K562 (cell line): ENCODE measurements around the gene MYL6B. TPM values are rescaled to one million over a fixed set of nuclear protein-coding genes. Genes with fewer than 3 reads are reported as not detected.

Experiments
- ATAC-seq: fragments of 200-7000 bp; cut with Tn5 transposase; 3 replicates; pipeline ENCODE4 v1.9.1; 2020; ENCODE audit warnings: moderate library complexity
- BruUV-seq: library from RNA; stranded (reverse); fragments of 400-500 nt; replicated peaks from 2 replicates; lab custom pipeline; 2021; lab: Mats Ljungman, UMichigan
- CTCF ChIA-PET: fragments of 300-600 bp; formaldehyde crosslinking; extraction: SDS; loops from one replicate; lab custom pipeline; 2021; ENCODE audit warnings: low intra/inter-chr PET ratio; lab: Yijun Ruan, JAX
- POLR2A ChIA-PET: fragments of 300-600, 350-650 bp; sonication (Branson Sonifier 250); formaldehyde crosslinking; extraction: SDS; loops from one replicate; lab custom pipeline; 2021; ENCODE audit warnings: antibody characterized with exemption, inconsistent platforms; lab: Yijun Ruan, JAX
- DNase-seq, 4 experiments: peaks; one replicate each; pipeline versions ENCODE4 v3.0.0 to v3.0.0-alpha.2; 2011 to 2018; ENCODE audit warnings: low spot score in 3 of 4, mixed read lengths in 3 of 4; ENCODE audit errors: extremely low read depth in 1 of 4
- FAIRE-seq: peaks from 2 replicates; lab custom pipeline; 2011; peaks lifted over from hg19 to GRCh38; lab: Jason Lieb, UNC
- H2AFZ ChIP-seq: 2 replicates; pipeline ENCODE4 v1.6.0; 2011; ENCODE audit warnings: low read depth, low read length, control low read depth, inconsistent platforms
- H3K27ac ChIP-seq: fragments of 200-600 bp; 3 replicates; pipeline ENCODE4 v1.8.0; 2011; ENCODE audit warnings: low read depth, mild to moderate bottlenecking, control low read depth, inconsistent platforms, low read length, moderate library complexity, mixed read lengths; ENCODE audit errors: extremely low read depth
- H3K27me3 ChIP-seq, 2 experiments: fragments of 300-600 bp in 1 of 2; 2 replicates in 1 of 2; 3 replicates in 1 of 2; pipeline versions ENCODE4 v1.6.0 to v1.8.0; 2011; ENCODE audit warnings: inconsistent platforms in 2 of 2, low read length in 2 of 2, mild to moderate bottlenecking in 1 of 2, mixed read lengths in 1 of 2, moderate library complexity in 1 of 2; ENCODE audit not compliant: control insufficient read depth in 2 of 2, insufficient read depth in 2 of 2
- H3K36me3 ChIP-seq: fragments of 300-600 bp; 3 replicates; pipeline ENCODE4 v1.8.0; 2011; ENCODE audit warnings: mild to moderate bottlenecking, low read length, inconsistent platforms; ENCODE audit not compliant: control insufficient read depth, insufficient read depth
- H3K4me1 ChIP-seq, 2 experiments: fragments of 200-600 bp in 1 of 2; replicated peaks in 1 of 2; 2 replicates in 1 of 2; 3 replicates in 1 of 2; pipeline versions ENCODE4 v1.5.1 to v1.8.0; 2011; ENCODE audit warnings: inconsistent platforms in 2 of 2, low read length in 2 of 2, mild to moderate bottlenecking in 1 of 2, mixed read lengths in 1 of 2, moderate library complexity in 1 of 2; ENCODE audit not compliant: control insufficient read depth in 2 of 2, insufficient read depth in 2 of 2
- H3K4me2 ChIP-seq: 2 replicates; pipeline ENCODE4 v1.6.1; 2011; ENCODE audit warnings: low read length, control low read depth, inconsistent platforms, mixed read lengths; ENCODE audit not compliant: insufficient read depth
- H3K4me3 ChIP-seq: fragments of 200-600 bp; sonication (generic), shearing (Covaris generic); 2 replicates; pipeline ENCODE4 v1.5.1; 2016; ENCODE audit warnings: control low read depth, inconsistent platforms
- H3K79me2 ChIP-seq: fragments of 200-600 bp; 3 replicates; pipeline ENCODE4 v1.8.0; 2011; ENCODE audit warnings: low read length, inconsistent platforms; ENCODE audit not compliant: control insufficient read depth, insufficient read depth
- H3K9ac ChIP-seq, 2 experiments: 2 replicates each; pipeline versions ENCODE4 v1.6.0 to v1.6.1; 2011; ENCODE audit warnings: low read depth in 2 of 2, low read length in 2 of 2, control low read depth in 1 of 2, inconsistent platforms in 1 of 2, mild to moderate bottlenecking in 1 of 2, mixed read lengths in 1 of 2; ENCODE audit not compliant: insufficient read depth in 1 of 2
- H3K9me1 ChIP-seq: one replicate; pipeline ENCODE4 v1.6.0; 2011; ENCODE audit warnings: inconsistent platforms, mild to moderate bottlenecking, low read length, moderate library complexity; ENCODE audit not compliant: control insufficient read depth, insufficient read depth
- H3K9me3 ChIP-seq: replicated peaks from 2 replicates; pipeline ENCODE4 v1.5.1; 2011; ENCODE audit warnings: low read depth, low read length, inconsistent platforms; ENCODE audit not compliant: control insufficient read depth, insufficient read depth
- H4K20me1 ChIP-seq: replicated peaks from 2 replicates; pipeline ENCODE4 v1.6.1; 2011; ENCODE audit warnings: low read length, inconsistent platforms, mixed read lengths; ENCODE audit not compliant: control insufficient read depth, insufficient read depth
- ARID1B ChIP-seq: fragments of 450-650 bp; IDR thresholded peaks from 2 replicates; pipeline ENCODE4 v1.6.1; 2016; ENCODE audit warnings: antibody characterized with exemption, mild to moderate bottlenecking, inconsistent platforms
- CLOCK ChIP-seq: fragments of 250-450 bp; sonication (Bioruptor Pico); IDR thresholded peaks from 2 replicates; pipeline ENCODE4 v1.4.0; 2020; ENCODE audit warnings: mild to moderate bottlenecking, moderate library complexity, borderline replicate concordance
- FOSL1 ChIP-seq: fragments of 200-800 bp; sonication (Bioruptor generic); conservative IDR thresholded peaks from 2 replicates; pipeline ENCODE4 v1.6.1; 2016; ENCODE audit warnings: missing genetic modification characterization, missing compliant biosample characterization
- HLTF ChIP-seq: fragments of 450-650 bp; IDR thresholded peaks from 2 replicates; pipeline ENCODE4 v1.6.1; 2016
- NFIX ChIP-seq: fragments of 250-450 bp; sonication (Bioruptor Pico); IDR thresholded peaks from 2 replicates; pipeline ENCODE4 v1.4.0; 2020; ENCODE audit warnings: low read depth, mild to moderate bottlenecking, moderate library complexity
- PRPF4 ChIP-seq: fragments of 200-400 bp; formaldehyde crosslinking; IDR thresholded peaks from one replicate; pipeline ENCODE4 v1.6.1; 2017; ENCODE audit warnings: low read length, low read depth, mild to moderate bottlenecking; ENCODE audit not compliant: insufficient read depth, poor library complexity, severe bottlenecking
- RBM14 ChIP-seq: fragments of 200-400 bp; formaldehyde crosslinking; IDR thresholded peaks from 2 replicates; pipeline ENCODE4 v1.6.1; 2018; ENCODE audit warnings: low read depth, mild to moderate bottlenecking, low read length, moderate library complexity, borderline replicate concordance; ENCODE audit not compliant: insufficient read depth
- SMAD1 ChIP-seq: fragments of 150-350 bp; IDR thresholded peaks from 2 replicates; pipeline ENCODE4 v1.6.1; 2014; ENCODE audit warnings: low read length, low read depth; ENCODE audit not compliant: partially characterized antibody
- TRIM24 ChIP-seq, 2 experiments: fragments of 450-650 bp; IDR thresholded peaks; 2 replicates each; pipeline ENCODE4 v1.6.1; 2016
- ZNF507 ChIP-seq: conservative IDR thresholded peaks from 2 replicates; pipeline ENCODE4 v1.6.1; 2017; ENCODE audit warnings: missing genetic modification characterization, missing compliant biosample characterization
- WGBS: fragments of 100-300 bp; shearing (Covaris generic); methylation state at CpG from one replicate; pipeline ENCODE4 v1.1.6; 2016; ENCODE audit warnings: low coverage, mixed read lengths; ENCODE audit not compliant: insufficient coverage; ENCODE audit errors: missing lambda C conversion rate; 5-methylcytosine and 5-hydroxymethylcytosine counted together
- in situ Hi-C: fragments of 300-500 bp; cut with MboI; formaldehyde crosslinking; loops from 4 replicates; pipeline ENCODE4 v1.15.0; 2018; ENCODE audit warnings: inconsistent platforms, mixed read lengths
- intact Hi-C: fragments of 100-400 bp; cut with micrococcal nuclease; formaldehyde crosslinking; loops from 2 replicates; pipeline ENCODE4 v1.14.2; 2022
- polyA plus RNA-seq, 8 experiments: library from polyadenylated mRNA; depleted of rRNA in 4 of 8; stranded (reverse) in 5 of 8; unstranded in 3 of 8; fragments of >200 nt; fragmentation: Nextera tagmentation in 2 of 8; fragmentation: Illumina TruSeq in 1 of 8; extraction: Ambion mirVana in 2 of 8; extraction: Trizol in 1 of 8; gene quantifications; 2 replicates each; pipeline versions ENCODE4 v1.2.1 to v1.2.3, GENCODE V29; 2011 to 2014; ENCODE audit warnings: inconsistent platforms in 1 of 8, missing spikeins in 1 of 8
- total RNA-seq, 7 experiments: library from RNA; depleted of rRNA in 6 of 7; stranded (reverse); fragments of >200 nt in 6 of 7; fragmentation: Illumina TruSeq in 2 of 7; extraction: Trizol in 2 of 7; gene quantifications; 2 replicates each; pipeline versions ENCODE4 v1.2.1 to v1.2.3, GENCODE V29; 2011 to 2021; ENCODE audit warnings: low replicate concordance in 1 of 7
- TF ChIP-seq, protein P1 (sequence below): fragments of 450-650 bp; formaldehyde crosslinking; conservative IDR thresholded peaks from 2 replicates; pipeline ENCODE4 v1.4.0; 2022; ENCODE audit warnings: mild to moderate bottlenecking, missing genetic modification characterization
- TF ChIP-seq, protein P2 (sequence below): sonication (generic); formaldehyde crosslinking; IDR thresholded peaks from 2 replicates; pipeline ENCODE4 v1.8.1; 2023; ENCODE audit warnings: missing genetic modification reagents, mild to moderate bottlenecking, borderline replicate concordance

The MYL6B gene
- total and polyA plus RNA-seq, 9 of the 15 experiments (the other 6 are each of a cell fraction or from before 2014, with no cell fraction given), result 42.8 to 77.3 (median 68.6) TPM

GRCh38 chr12:56150563-56150962, 1.8 kb upstream of the MYL6B start:
- 61% methylated on average over 3 of the region's 3 CpGs for WGBS
- Histone ChIP-seq H2AFZ (no peak overlapping the region), H3K9me1 (no peaks in the 10 kb centered on the region), H3K9me3 (no peaks in the 10 kb centered on the region), H3K27ac (no peak overlapping the region), H4K20me1 (0 out of 2 replicates have a peak, but pooled peaks cover 3% of the 10 kb centered on the region), H3K4me3 (no peak overlapping the region), H3K27me3 (no peaks in the 10 kb centered on the region), H3K4me2 (no peak overlapping the region), H3K36me3 (peaks cover 18% of the 10 kb centered on the region; the same call in 2 of the 3 replicates), H3K79me2 (peaks cover 24% of the 10 kb centered on the region), H3K9ac (no peak overlapping the region), H3K4me1 (peaks cover 31 to 33% of the 10 kb centered on the region in 2 experiments; a peak in 4 of 5 replicates)
- POLR2A ChIA-PET, result interaction anchor here (0.6 to 2.3 kb wide), 8 partner anchors 9 to 24 kb away, joined by 3 to 14 read pairs (median 4); partner anchors contain the start of genes ESYT1 and MYL6
- CTCF ChIA-PET, result no interaction called here
- FAIRE-seq, result no peak
- ATAC-seq, result no peak
- no peak for DNase-seq
- in situ Hi-C loops, result no loop called here
- intact Hi-C loops, result no loop called here
- BruUV-seq, result no TSS peak
- TF ChIP-seq, protein P1, sequence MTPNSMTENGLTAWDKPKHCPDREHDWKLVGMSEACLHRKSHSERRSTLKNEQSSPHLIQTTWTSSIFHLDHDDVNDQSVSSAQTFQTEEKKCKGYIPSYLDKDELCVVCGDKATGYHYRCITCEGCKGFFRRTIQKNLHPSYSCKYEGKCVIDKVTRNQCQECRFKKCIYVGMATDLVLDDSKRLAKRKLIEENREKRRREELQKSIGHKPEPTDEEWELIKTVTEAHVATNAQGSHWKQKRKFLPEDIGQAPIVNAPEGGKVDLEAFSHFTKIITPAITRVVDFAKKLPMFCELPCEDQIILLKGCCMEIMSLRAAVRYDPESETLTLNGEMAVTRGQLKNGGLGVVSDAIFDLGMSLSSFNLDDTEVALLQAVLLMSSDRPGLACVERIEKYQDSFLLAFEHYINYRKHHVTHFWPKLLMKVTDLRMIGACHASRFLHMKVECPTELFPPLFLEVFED (CRISPR knock-in tag), result no peak
- TF ChIP-seq ARID1B (0 out of 2 replicates have a peak, but pooled peaks have one; percentile 29), TRIM24 (IDR thresholded peaks at IDR 0.05) (peak in 1 of 2 experiments; percentile 60; a peak in 1 of 4 replicates), CLOCK (no peak), HLTF (no peak), NFIX (CRISPR knock-in tag) (peak; percentile 100), ZNF507 (tag) (no peak), SMAD1 (peak; percentile 99), FOSL1 (tag) (peak; percentile 49; the same call in 1 of the 2 replicates), PRPF4 (no peak), RBM14 (no peak)
- TF ChIP-seq, protein P2, sequence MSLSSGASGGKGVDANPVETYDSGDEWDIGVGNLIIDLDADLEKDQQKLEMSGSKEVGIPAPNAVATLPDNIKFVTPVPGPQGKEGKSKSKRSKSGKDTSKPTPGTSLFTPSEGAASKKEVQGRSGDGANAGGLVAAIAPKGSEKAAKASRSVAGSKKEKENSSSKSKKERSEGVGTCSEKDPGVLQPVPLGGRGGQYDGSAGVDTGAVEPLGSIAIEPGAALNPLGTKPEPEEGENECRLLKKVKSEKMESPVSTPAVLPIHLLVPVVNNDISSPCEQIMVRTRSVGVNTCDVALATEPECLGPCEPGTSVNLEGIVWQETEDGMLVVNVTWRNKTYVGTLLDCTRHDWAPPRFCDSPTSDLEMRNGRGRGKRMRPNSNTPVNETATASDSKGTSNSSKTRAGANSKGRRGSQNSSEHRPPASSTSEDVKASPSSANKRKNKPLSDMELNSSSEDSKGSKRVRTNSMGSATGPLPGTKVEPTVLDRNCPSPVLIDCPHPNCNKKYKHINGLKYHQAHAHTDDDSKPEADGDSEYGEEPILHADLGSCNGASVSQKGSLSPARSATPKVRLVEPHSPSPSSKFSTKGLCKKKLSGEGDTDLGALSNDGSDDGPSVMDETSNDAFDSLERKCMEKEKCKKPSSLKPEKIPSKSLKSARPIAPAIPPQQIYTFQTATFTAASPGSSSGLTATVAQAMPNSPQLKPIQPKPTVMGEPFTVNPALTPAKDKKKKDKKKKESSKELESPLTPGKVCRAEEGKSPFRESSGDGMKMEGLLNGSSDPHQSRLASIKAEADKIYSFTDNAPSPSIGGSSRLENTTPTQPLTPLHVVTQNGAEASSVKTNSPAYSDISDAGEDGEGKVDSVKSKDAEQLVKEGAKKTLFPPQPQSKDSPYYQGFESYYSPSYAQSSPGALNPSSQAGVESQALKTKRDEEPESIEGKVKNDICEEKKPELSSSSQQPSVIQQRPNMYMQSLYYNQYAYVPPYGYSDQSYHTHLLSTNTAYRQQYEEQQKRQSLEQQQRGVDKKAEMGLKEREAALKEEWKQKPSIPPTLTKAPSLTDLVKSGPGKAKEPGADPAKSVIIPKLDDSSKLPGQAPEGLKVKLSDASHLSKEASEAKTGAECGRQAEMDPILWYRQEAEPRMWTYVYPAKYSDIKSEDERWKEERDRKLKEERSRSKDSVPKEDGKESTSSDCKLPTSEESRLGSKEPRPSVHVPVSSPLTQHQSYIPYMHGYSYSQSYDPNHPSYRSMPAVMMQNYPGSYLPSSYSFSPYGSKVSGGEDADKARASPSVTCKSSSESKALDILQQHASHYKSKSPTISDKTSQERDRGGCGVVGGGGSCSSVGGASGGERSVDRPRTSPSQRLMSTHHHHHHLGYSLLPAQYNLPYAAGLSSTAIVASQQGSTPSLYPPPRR (CRISPR knock-in tag), result no peak
